ENCODE results near the gene FSD2.

GRCh38 chr15:82768414-82769054, 37.3 kb downstream of the FSD2 start:
- TF ChIP-seq GATA2 (IDR thresholded peaks at IDR 0.05; ENCODE audit: low read depth, low read length) = no peak
- TF ChIP-seq GATA3 (IDR thresholded peaks at IDR 0.05; ENCODE audit: low read depth, low read length) = no peak

All from SH-SY5Y (cell line).